HepG2 (cell line): ENCODE results near the gene CEP120.

Experiments
- ETV5 ChIP-seq: IDR thresholded peaks from 2 replicates; pipeline ENCODE4 v1.6.1; 2018; ENCODE audit warnings: missing biosample characterization, missing genetic modification reagents, inconsistent platforms, borderline replicate concordance
- SMC3 ChIP-seq: IDR thresholded peaks from 2 replicates; pipeline ENCODE4 v1.6.1; 2011; ENCODE audit warnings: low read length, improper control_type of control experiment
- ZFP36 ChIP-seq: fragments of 150-350 bp; IDR thresholded peaks from 2 replicates; pipeline ENCODE4 v1.6.1; 2018; ENCODE audit warnings: borderline replicate concordance, low read length, low read depth; ENCODE audit not compliant: partially characterized antibody

- no peak for TF ChIP-seq SMC3
- no peak for TF ChIP-seq ZFP36
- no peak for TF ChIP-seq ETV5 (CRISPR knock-in tag)
Observed at GRCh38 chr5:123455640-123456039, 32.4 kb upstream of the CEP120 start.
